Mucosa of descending colon (tissue), 3 donors: ENCODE measurements around the gene HSD17B8. TPM values are rescaled to one million over a fixed set of nuclear protein-coding genes. Genes with fewer than 3 reads are reported as not detected.

Experiments
- ATAC-seq: fragments of 200-7000 bp; cut with Tn5 transposase; one replicate; pipeline ENCODE4 v1.9.1; 2020; ENCODE audit warnings: mild to moderate bottlenecking, moderate library complexity
- DNase-seq, 3 donors: peaks; one replicate each; pipeline ENCODE4 v3.0.0-alpha.2; 2020
- H3K36me3 ChIP-seq: fragments of 200-600 bp; one replicate; pipeline ENCODE4 v1.8.0; 2021; ENCODE audit warnings: low read depth, mild to moderate bottlenecking
- H3K4me1 ChIP-seq: fragments of 200-600 bp; one replicate; pipeline ENCODE4 v1.8.0; 2021; ENCODE audit warnings: low read depth, mild to moderate bottlenecking
- H3K4me3 ChIP-seq: fragments of 200-600 bp; one replicate; pipeline ENCODE4 v1.8.0; 2021; ENCODE audit warnings: mild to moderate bottlenecking
- H3K9me3 ChIP-seq: fragments of 200-600 bp; one replicate; pipeline ENCODE4 v1.8.0; 2021; ENCODE audit warnings: mild to moderate bottlenecking
- intact Hi-C, 2 donors: fragments of 100-400 bp; cut with DNase I in 1 of 2; cut with micrococcal nuclease in 1 of 2; formaldehyde crosslinking; loops; one replicate each; pipeline versions ENCODE4 v1.11.0 to v1.11.1; 2022; cut with DNase I, micrococcal nuclease
- total RNA-seq, 3 donors: library from RNA; stranded (reverse); fragmentation: NEBNext Ultra II Directional in 2 of 3; extraction: Animal tissue kit (Norgen Biotek cat#: 25700) in 2 of 3; gene quantifications; one replicate each; pipeline versions ENCODE4 v1.2.1 to v1.2.4, GENCODE V29; 2021 to 2023
- TF ChIP-seq, protein P1 (sequence below): fragments of 200-600 bp; IDR thresholded peaks from one replicate; pipeline ENCODE4 v1.8.0; 2022; ENCODE audit warnings: antibody characterized with exemption, mild to moderate bottlenecking
- donor health status: DM: no; HTN: no; CAD: no; lungs with moderate emphysema.
- donor health status: DM: no; HTN: no; CAD: no.
- donor health status: DM: no; HTN: yes; CAD: no.

Gene HSD17B8
- total RNA-seq, 3 donors from 2014 or later: 12.3 to 23.2 (median 19.7) TPM

- H3K4me3 ChIP-seq: no peak overlapping the region
- ATAC-seq: no peak
- TF ChIP-seq, protein P1, sequence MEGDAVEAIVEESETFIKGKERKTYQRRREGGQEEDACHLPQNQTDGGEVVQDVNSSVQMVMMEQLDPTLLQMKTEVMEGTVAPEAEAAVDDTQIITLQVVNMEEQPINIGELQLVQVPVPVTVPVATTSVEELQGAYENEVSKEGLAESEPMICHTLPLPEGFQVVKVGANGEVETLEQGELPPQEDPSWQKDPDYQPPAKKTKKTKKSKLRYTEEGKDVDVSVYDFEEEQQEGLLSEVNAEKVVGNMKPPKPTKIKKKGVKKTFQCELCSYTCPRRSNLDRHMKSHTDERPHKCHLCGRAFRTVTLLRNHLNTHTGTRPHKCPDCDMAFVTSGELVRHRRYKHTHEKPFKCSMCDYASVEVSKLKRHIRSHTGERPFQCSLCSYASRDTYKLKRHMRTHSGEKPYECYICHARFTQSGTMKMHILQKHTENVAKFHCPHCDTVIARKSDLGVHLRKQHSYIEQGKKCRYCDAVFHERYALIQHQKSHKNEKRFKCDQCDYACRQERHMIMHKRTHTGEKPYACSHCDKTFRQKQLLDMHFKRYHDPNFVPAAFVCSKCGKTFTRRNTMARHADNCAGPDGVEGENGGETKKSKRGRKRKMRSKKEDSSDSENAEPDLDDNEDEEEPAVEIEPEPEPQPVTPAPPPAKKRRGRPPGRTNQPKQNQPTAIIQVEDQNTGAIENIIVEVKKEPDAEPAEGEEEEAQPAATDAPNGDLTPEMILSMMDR: no peak
- DNase-seq: no peak
- H3K9me3 ChIP-seq: no peaks in the 10 kb centered on the region
- intact Hi-C loops: no loop called here
- H3K36me3 ChIP-seq: no peaks in the 10 kb centered on the region
- no peaks in the 10 kb centered on the region for H3K4me1 ChIP-seq
Observed at GRCh38 chr6:33169291-33170175, 34.9 kb upstream of the HSD17B8 start.

DNA sequence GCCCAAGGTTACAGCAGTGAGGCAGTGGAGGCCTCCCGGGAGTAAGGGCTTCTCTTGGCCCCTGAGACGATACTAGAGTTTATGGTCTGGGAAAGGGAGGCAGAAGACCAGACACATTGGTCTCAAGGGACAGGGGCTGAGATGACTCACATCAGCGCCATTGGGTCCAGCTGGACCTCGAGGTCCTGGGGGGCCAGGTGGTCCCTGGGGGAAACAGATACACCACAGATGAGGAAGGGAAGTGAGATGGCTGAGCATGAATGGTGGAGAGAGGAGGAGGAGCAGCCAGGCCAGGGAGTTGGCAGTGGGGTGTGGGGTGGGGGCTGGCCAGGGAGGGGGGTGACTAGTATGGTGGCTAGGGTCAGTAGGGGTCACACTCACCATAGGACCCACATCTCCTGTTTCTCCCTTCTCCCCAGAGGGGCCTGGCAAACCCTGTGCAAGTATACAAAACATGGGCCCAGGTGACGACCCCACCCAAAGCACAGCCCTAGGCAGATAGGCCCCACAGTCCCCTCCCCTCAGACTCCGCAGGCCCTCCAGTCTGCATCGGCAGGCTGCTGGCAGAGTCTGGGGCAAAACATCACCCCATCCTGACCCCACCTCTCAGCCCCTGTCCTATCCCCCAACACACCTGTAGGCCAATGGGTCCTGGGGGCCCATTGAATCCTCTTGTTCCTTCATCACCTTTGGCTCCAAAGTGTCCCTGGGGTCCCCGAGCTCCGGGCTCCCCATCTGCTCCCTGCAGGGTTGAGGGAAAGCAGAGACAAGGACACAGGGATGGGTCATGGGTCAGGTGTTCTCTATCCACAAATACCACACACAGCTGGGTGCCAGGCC lies 34.1 kb upstream of the HSD17B8 start:
- DNase-seq (no peak), ATAC-seq (no peak)
- Histone ChIP-seq H3K4me3 (no peak overlapping the region), H3K9me3 (no peaks in the 10 kb centered on the region), H3K4me1 (no peaks in the 10 kb centered on the region), H3K36me3 (no peaks in the 10 kb centered on the region)
- intact Hi-C loops: no loop called here
- TF ChIP-seq, protein P1: no peak

DNA sequence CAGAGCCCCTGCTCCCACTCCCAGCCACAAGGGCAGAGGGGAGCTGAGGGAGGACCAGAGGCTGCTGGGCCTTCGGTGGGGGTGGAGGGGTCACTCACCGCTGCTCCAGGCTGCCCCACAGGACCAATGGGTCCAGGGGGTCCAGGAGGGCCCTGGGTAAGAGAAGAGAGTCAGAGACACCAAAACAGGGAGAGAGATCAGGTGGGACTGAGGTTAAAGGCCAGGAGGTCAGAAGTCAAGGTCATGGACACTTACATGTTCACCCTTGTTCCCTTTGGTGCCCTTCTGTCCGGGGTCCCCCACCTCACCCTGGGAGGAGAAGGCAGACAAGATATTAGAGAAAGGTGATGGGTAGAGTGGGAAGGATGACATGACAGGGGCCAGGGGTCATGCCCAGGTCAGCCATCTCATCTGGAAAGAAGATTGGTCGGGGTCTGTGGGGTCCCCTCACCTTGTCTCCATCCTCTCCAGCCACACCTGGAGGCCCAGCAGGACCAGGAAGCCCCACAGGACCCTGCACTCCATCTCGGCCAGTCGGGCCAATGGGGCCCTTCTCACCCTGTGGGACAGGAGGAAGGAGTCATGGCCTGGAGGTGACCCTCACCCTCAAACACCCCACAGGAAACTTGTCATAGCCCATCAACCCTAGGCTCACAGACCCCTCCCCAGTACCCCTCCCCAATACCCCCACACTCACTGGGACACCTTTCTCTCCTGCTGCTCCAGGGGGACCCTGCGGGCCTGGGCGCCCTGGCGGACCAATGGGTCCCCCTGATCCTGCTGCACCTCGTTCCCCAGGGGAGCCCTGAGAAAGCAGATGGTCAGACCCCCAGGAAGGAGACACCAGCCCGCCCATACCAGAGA lies 33.2 kb upstream of the HSD17B8 start:
- H3K9me3 ChIP-seq: no peaks in the 10 kb centered on the region
- H3K4me1 ChIP-seq: no peaks in the 10 kb centered on the region
- ATAC-seq (no peak), DNase-seq (no peak)
- H3K36me3 ChIP-seq: no peaks in the 10 kb centered on the region
- H3K4me3 ChIP-seq: no peak overlapping the region
- intact Hi-C loops: no loop called here
- TF ChIP-seq, protein P1: no peak

- H3K36me3 ChIP-seq: no peaks in the 10 kb centered on the region
- H3K9me3 ChIP-seq: no peaks in the 10 kb centered on the region
- no peaks in the 10 kb centered on the region for H3K4me1 ChIP-seq
- TF ChIP-seq, protein P1: no peak
- no peak overlapping the region for H3K4me3 ChIP-seq
- ATAC-seq: no peak
- intact Hi-C loops: no loop called here
- DNase-seq: no peak
Observed at GRCh38 chr6:33171880-33172687, 32.4 kb upstream of the HSD17B8 start.
